Measurements from ENCODE around the gene PICALM.

Gene PICALM, protein sequence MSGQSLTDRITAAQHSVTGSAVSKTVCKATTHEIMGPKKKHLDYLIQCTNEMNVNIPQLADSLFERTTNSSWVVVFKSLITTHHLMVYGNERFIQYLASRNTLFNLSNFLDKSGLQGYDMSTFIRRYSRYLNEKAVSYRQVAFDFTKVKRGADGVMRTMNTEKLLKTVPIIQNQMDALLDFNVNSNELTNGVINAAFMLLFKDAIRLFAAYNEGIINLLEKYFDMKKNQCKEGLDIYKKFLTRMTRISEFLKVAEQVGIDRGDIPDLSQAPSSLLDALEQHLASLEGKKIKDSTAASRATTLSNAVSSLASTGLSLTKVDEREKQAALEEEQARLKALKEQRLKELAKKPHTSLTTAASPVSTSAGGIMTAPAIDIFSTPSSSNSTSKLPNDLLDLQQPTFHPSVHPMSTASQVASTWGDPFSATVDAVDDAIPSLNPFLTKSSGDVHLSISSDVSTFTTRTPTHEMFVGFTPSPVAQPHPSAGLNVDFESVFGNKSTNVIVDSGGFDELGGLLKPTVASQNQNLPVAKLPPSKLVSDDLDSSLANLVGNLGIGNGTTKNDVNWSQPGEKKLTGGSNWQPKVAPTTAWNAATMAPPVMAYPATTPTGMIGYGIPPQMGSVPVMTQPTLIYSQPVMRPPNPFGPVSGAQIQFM

GRCh38 chr11:86068951-86069407 is at the start of gene PICALM:
Gene PICALM (minus strand): TSS chr11:86069084. CDS start chr11:86068780, 304 bp downstream.
- H3K9me3 Mint-ChIP-seq: no peaks in the 10 kb centered on the region
- H3K27me3 Mint-ChIP-seq (ENCODE audit: low read depth): no peaks in the 10 kb centered on the region

GRCh38 chr11:86118253-86118652 is 49.4 kb upstream of the PICALM start:
- H3K27ac Mint-ChIP-seq: peak overlapping the region; percentile 85 to 93 (median 92)
- peaks cover 5% of the 10 kb centered on the region for H3K27me3 Mint-ChIP-seq (ENCODE audit: low read depth)
- no peaks in the 10 kb centered on the region for H3K36me3 Mint-ChIP-seq (ENCODE audit: low read depth)
- peaks cover 11% of the 10 kb centered on the region for H3K4me1 Mint-ChIP-seq
- H3K9me3 Mint-ChIP-seq: no peaks in the 10 kb centered on the region
- TF ChIP-seq, protein P1, sequence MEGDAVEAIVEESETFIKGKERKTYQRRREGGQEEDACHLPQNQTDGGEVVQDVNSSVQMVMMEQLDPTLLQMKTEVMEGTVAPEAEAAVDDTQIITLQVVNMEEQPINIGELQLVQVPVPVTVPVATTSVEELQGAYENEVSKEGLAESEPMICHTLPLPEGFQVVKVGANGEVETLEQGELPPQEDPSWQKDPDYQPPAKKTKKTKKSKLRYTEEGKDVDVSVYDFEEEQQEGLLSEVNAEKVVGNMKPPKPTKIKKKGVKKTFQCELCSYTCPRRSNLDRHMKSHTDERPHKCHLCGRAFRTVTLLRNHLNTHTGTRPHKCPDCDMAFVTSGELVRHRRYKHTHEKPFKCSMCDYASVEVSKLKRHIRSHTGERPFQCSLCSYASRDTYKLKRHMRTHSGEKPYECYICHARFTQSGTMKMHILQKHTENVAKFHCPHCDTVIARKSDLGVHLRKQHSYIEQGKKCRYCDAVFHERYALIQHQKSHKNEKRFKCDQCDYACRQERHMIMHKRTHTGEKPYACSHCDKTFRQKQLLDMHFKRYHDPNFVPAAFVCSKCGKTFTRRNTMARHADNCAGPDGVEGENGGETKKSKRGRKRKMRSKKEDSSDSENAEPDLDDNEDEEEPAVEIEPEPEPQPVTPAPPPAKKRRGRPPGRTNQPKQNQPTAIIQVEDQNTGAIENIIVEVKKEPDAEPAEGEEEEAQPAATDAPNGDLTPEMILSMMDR (IDR thresholded peaks at IDR 0.05; ENCODE audit: unreplicated experiment in 3 of 3): no peak
- no peak overlapping the region for H3K4me3 Mint-ChIP-seq

More at GRCh38 chr11:86068951-86069407, at the start of gene PICALM:
- peak within 1 kb of the TSS; percentile 98 to 100 (median 98) for H3K27ac Mint-ChIP-seq
- TF ChIP-seq, protein P1 (IDR thresholded peaks at IDR 0.05; ENCODE audit: unreplicated experiment in 3 of 3): no peak
- no peaks in the 10 kb centered on the region for H3K36me3 Mint-ChIP-seq (ENCODE audit: low read depth)
- H3K4me1 Mint-ChIP-seq: peaks cover 34% of the 10 kb centered on the region
- peak within 1 kb of the TSS; percentile 96 to 100 (median 98) for H3K4me3 Mint-ChIP-seq

- H3K36me3 Mint-ChIP-seq (ENCODE audit: low read depth): no peaks in the 10 kb centered on the region
- peaks cover 5% of the 10 kb centered on the region for H3K27me3 Mint-ChIP-seq (ENCODE audit: low read depth)
- no peaks in the 10 kb centered on the region for H3K9me3 Mint-ChIP-seq
- peak overlapping the region; percentile 85 to 93 (median 92) for H3K27ac Mint-ChIP-seq
- H3K4me3 Mint-ChIP-seq: no peak overlapping the region
- TF ChIP-seq, protein P1 (IDR thresholded peaks at IDR 0.05; ENCODE audit: unreplicated experiment in 3 of 3): no peak
- H3K4me1 Mint-ChIP-seq: peaks cover 11% of the 10 kb centered on the region
These were observed 48.8 kb upstream of the PICALM start for GRCh38 chr11:86117712-86118063.

GRCh38 chr11:86117001-86117711 is 48.3 kb upstream of the PICALM start:
- peak overlapping the region; percentile 60 to 79 (median 71) for H3K27ac Mint-ChIP-seq
- H3K4me3 Mint-ChIP-seq: no peak overlapping the region
- peaks cover 3% of the 10 kb centered on the region for H3K9me3 Mint-ChIP-seq
- TF ChIP-seq, protein P1 (IDR thresholded peaks at IDR 0.05; ENCODE audit: unreplicated experiment in 3 of 3): no peak
- H3K36me3 Mint-ChIP-seq (ENCODE audit: low read depth): peaks cover 3% of the 10 kb centered on the region
- peaks cover 11% of the 10 kb centered on the region for H3K4me1 Mint-ChIP-seq
- peaks cover 5% of the 10 kb centered on the region for H3K27me3 Mint-ChIP-seq (ENCODE audit: low read depth)

DNA sequence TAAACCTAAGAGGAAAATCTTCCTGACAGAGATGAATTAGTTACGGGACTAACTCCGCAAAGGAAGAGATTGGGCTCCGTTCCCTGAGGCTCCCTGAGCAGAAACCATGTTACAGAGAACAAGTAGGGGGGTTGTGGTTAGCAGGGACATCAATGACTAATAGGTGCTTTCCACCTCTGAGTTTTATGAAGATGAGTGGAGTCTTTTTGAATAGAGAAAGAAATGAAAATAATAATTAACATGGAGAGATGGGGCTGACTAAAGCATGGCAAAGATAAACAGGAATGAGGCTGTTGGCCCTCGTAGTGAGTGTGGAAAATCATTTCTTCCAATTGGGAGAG is 47.5 kb upstream of the PICALM start:
- H3K27ac Mint-ChIP-seq: peak overlapping the region; percentile 60 to 79 (median 71)
- peaks cover 11% of the 10 kb centered on the region for H3K4me1 Mint-ChIP-seq
- peaks cover 3% of the 10 kb centered on the region for H3K9me3 Mint-ChIP-seq
- H3K27me3 Mint-ChIP-seq (ENCODE audit: low read depth): peaks cover 5% of the 10 kb centered on the region
- peak overlapping the region in 1 of 3 experiments; percentile 4 for H3K4me3 Mint-ChIP-seq
- H3K36me3 Mint-ChIP-seq (ENCODE audit: low read depth): peaks cover 4% of the 10 kb centered on the region
- TF ChIP-seq, protein P1 (IDR thresholded peaks at IDR 0.05; ENCODE audit: unreplicated experiment in 3 of 3): no peak
